Left lung (tissue), 10 donors: ENCODE data around the gene KRT80. TPM values are rescaled to one million over a fixed set of nuclear protein-coding genes. Genes with fewer than 3 reads are reported as not detected.

Experiments
- ATAC-seq: fragments of 200-7000 bp; cut with Tn5 transposase; one replicate; pipeline ENCODE4 v1.9.1; 2020; ENCODE audit warnings: moderate library complexity
- DNase-seq, 4 donors: peaks; one replicate each; pipeline ENCODE4 v3.0.0-alpha.2; 2013 to 2020
- H3K27ac ChIP-seq, 2 donors: fragments of 200-600 bp; sonication (generic) in 1 of 2; one replicate each; pipeline versions ENCODE4 v1.5.0 to v1.8.0; 2020 to 2021
- H3K27me3 ChIP-seq, 2 donors: fragments of 200-600 bp; sonication (generic) in 1 of 2; one replicate each; pipeline versions ENCODE4 v1.5.0 to v1.8.0; 2020 to 2021
- H3K36me3 ChIP-seq, 2 donors: fragments of 200-600 bp; sonication (generic) in 1 of 2; one replicate each; pipeline versions ENCODE4 v1.5.0 to v1.8.0; 2020 to 2021
- H3K4me1 ChIP-seq, 2 donors: fragments of 200-600 bp; one replicate each; pipeline ENCODE4 v1.8.0; 2021
- H3K4me3 ChIP-seq, 2 donors: fragments of 200-600 bp; sonication (generic) in 1 of 2; one replicate each; pipeline versions ENCODE4 v1.5.0 to v1.8.0; 2020 to 2021; ENCODE audit warnings: mild to moderate bottlenecking in 1 of 2
- H3K9me3 ChIP-seq, 2 donors: fragments of 200-600 bp; sonication (generic) in 1 of 2; one replicate each; pipeline versions ENCODE4 v1.5.0 to v1.8.0; 2020 to 2021
- intact Hi-C, 2 donors: fragments of 100-400 bp; cut with DNase I; formaldehyde crosslinking; loops; one replicate each; pipeline versions ENCODE4 v1.11.2 to v1.14.2; 2022
- polyA plus RNA-seq, 6 donors: library from polyadenylated mRNA; unstranded; fragments of 120-200 nt; gene quantifications; one replicate each; pipeline ENCODE4 v1.2.1, GENCODE V29; 2013; ENCODE audit not compliant: insufficient read length in 6 of 6
- total RNA-seq, 2 donors: library from RNA; stranded (reverse); fragmentation: NEBNext Ultra II Directional; extraction: Animal tissue kit (Norgen Biotek cat#: 25700); gene quantifications; one replicate each; pipeline ENCODE4 v1.2.1, GENCODE V29; 2021
- TF ChIP-seq, protein P1 (sequence below), 2 donors: fragments of 200-600 bp; sonication (generic) in 1 of 2; IDR thresholded peaks; one replicate each; pipeline versions ENCODE4 v1.5.0 to v1.8.0; 2021; ENCODE audit warnings: antibody characterized with exemption in 2 of 2
- donor health status: DM: no; HTN: yes; CAD: no.
- donor health status: DM: no; HTN: no; CAD: no.

The KRT80 gene
- total and polyA plus RNA-seq, 8 donors, result 0.59 to 30.1 (median 0.93) TPM

DNA sequence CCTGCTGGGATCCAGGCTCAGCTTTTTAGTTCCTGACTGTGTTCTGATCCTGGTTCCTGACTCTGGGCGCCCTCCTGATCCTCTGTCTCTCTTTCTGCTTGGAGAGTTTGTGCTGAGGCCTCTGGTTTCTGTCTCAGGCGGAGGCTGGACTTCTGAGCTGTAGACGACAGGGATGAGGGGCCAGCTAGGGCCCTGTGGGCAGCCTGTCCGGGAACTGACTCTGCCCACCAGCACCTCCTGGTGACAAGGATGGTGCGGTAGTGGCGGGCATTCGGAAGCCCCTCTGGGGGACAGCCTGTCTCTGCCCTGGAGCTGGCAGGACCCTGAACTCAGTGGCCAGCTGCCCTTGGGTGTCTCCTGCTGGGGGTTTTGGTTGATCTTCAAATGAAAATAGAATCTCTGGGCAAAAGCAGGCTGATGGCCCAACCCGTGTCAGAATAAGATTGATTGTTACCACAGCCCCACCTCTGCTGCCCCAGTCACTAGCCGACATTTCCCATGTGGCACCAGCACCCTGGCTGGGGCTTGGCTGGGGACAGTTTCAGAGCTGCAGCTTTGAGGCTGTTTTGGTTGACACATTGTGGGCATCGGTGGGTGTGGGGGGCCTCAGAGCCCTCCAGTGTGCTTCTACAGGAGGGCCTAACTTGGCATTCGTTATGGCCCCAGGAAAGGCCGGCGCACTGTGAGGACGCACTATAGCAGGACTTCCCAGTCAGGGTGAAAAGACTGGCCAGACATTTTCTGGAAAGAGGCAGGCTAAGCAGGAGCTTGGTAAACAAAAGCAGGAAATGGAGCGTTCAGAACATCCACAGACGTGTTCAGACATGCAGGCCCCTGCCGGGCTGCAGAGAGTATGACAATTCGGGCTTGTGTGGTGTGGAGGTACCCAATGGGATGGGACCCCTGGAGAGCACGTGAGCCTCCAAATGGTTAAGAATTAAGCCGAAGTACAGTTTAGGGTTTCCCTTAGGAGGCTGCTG lies 16.2 kb downstream of the KRT80 start:
- no peaks in the 10 kb centered on the region for H3K36me3 ChIP-seq
- H3K27ac ChIP-seq, result peak overlapping the region; percentile 48 to 57
- H3K27me3 ChIP-seq, result no peaks in the 10 kb centered on the region
- DNase-seq, result peak in 2 of 4 donors; percentile 31 to 54
- peaks cover 0 to 6% of the 10 kb centered on the region in 2 donors for H3K4me1 ChIP-seq
- intact Hi-C loops, result no loop called here
- no peaks in the 10 kb centered on the region for H3K9me3 ChIP-seq
- TF ChIP-seq, protein P1, sequence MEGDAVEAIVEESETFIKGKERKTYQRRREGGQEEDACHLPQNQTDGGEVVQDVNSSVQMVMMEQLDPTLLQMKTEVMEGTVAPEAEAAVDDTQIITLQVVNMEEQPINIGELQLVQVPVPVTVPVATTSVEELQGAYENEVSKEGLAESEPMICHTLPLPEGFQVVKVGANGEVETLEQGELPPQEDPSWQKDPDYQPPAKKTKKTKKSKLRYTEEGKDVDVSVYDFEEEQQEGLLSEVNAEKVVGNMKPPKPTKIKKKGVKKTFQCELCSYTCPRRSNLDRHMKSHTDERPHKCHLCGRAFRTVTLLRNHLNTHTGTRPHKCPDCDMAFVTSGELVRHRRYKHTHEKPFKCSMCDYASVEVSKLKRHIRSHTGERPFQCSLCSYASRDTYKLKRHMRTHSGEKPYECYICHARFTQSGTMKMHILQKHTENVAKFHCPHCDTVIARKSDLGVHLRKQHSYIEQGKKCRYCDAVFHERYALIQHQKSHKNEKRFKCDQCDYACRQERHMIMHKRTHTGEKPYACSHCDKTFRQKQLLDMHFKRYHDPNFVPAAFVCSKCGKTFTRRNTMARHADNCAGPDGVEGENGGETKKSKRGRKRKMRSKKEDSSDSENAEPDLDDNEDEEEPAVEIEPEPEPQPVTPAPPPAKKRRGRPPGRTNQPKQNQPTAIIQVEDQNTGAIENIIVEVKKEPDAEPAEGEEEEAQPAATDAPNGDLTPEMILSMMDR (IDR thresholded peaks at IDR 0.05), result peak in 1 of 2 donors; percentile 16
- ATAC-seq, result peak; percentile 29
- H3K4me3 ChIP-seq, result no peak overlapping the region

GRCh38 chr12:52173526-52173925 lies 18.3 kb downstream of the KRT80 start:
- no peaks in the 10 kb centered on the region for H3K9me3 ChIP-seq
- DNase-seq (peak in 1 of 4 donors; percentile 60), ATAC-seq (no peak)
- H3K27me3 ChIP-seq, result no peaks in the 10 kb centered on the region
- TF ChIP-seq, protein P1 (IDR thresholded peaks at IDR 0.05), result no peak
- no peaks in the 10 kb centered on the region for H3K36me3 ChIP-seq
- peaks cover 0 to 6% of the 10 kb centered on the region in 2 donors for H3K4me1 ChIP-seq
- H3K27ac ChIP-seq, result no peak overlapping the region
- intact Hi-C loops, result loop anchor here in 1 of 2 donors (5.0 kb wide), 1 partner anchor 34 kb away; no protein-coding TSS in a partner anchor
- no peak overlapping the region for H3K4me3 ChIP-seq

DNA sequence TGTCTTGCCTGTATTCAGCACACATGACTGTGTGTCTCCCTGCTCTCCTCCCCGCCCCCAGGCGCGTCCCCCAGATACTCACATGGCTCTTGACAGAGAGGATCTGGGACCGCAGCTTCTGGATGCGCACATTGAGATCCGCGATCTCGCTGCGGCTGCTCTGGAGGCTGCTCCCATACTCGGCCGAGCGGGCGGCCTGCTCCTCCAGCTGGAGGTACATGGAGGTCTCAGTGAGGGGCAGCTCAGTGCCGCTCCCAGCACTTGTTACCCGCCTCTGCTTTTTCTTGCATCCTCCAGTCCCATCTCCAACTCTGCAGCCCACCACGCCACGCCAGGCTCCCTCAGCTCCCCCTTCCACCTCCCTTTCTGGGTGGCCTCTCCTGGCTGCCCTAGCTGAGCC lies 18.9 kb downstream of the KRT80 start:
- DNase-seq (peak in 1 of 4 donors; percentile 74), ATAC-seq (no peak)
- TF ChIP-seq, protein P1 (IDR thresholded peaks at IDR 0.05), result no peak
- H3K9me3 ChIP-seq, result no peaks in the 10 kb centered on the region
- peaks cover 0 to 6% of the 10 kb centered on the region in 2 donors for H3K4me1 ChIP-seq
- H3K36me3 ChIP-seq, result no peaks in the 10 kb centered on the region
- H3K27me3 ChIP-seq, result no peaks in the 10 kb centered on the region
- H3K27ac ChIP-seq, result no peak overlapping the region
- intact Hi-C loops, result loop anchor here in 1 of 2 donors (5.0 kb wide), 1 partner anchor 34 kb away; no protein-coding TSS in a partner anchor
- H3K4me3 ChIP-seq, result no peak overlapping the region

- Histone ChIP-seq H3K4me1 (peaks cover 0 to 6% of the 10 kb centered on the region in 2 donors), H3K27ac (no peak overlapping the region), H3K27me3 (no peaks in the 10 kb centered on the region), H3K4me3 (no peak overlapping the region), H3K36me3 (no peaks in the 10 kb centered on the region), H3K9me3 (no peaks in the 10 kb centered on the region)
- intact Hi-C loops, result loop anchor here in 1 of 2 donors (5.0 kb wide), 1 partner anchor 35 kb away; no protein-coding TSS in a partner anchor
- DNase-seq, result peak in 1 of 4 donors; percentile 76
- peak; percentile 25 for ATAC-seq
- TF ChIP-seq, protein P1 (IDR thresholded peaks at IDR 0.05), result peak in 1 of 2 donors; percentile 25
Measured at GRCh38 chr12:52171950-52172512, 19.8 kb downstream of the KRT80 start.

DNA sequence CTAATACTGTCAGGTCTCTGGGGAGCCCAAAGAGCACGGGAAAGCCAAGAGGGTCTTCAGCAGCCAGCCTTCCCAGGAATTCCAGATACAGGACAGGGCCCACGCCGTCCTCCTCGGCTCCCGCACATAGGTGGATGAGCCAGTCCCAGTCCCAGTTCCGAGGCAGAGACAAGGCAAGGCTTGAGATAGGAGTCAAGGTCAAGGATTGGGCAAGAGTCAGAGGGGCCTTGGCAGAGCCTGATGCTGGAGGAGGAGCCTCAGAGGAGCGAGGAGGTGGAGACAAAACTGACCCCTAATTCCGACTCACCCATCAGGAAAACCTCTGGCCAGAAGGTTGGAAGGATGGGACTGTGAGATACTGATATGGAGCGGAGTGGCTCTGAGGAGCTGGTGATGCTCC lies 21.0 kb downstream of the KRT80 start:
- TF ChIP-seq, protein P1 (IDR thresholded peaks at IDR 0.05), result no peak
- H3K36me3 ChIP-seq, result no peaks in the 10 kb centered on the region
- DNase-seq (peak in 1 of 4 donors; percentile 31), ATAC-seq (no peak)
- no peaks in the 10 kb centered on the region for H3K9me3 ChIP-seq
- peaks cover 0 to 6% of the 10 kb centered on the region in 2 donors for H3K4me1 ChIP-seq
- no peak overlapping the region for H3K4me3 ChIP-seq
- intact Hi-C loops, result loop anchor here in 1 of 2 donors (5.0 kb wide), 1 partner anchor 36 kb away; no protein-coding TSS in a partner anchor
- no peaks in the 10 kb centered on the region for H3K27me3 ChIP-seq
- no peak overlapping the region for H3K27ac ChIP-seq
